ENCODE data around the gene LRSAM1. TPM values are rescaled to one million over a fixed set of nuclear protein-coding genes. Genes with fewer than 3 reads are reported as not detected.
"Not testable (repeated sequence)": the region's sequence is repeated elsewhere in the genome, so short reads cannot be mapped to it uniquely, and the experiment has no call there.

Gene LRSAM1
- total and polyA plus RNA-seq, 4 donors: 6.6 to 9.7 (median 7.1) TPM

- TF ChIP-seq MAX (IDR thresholded peaks at IDR 0.05) (no peak), GABPA (IDR thresholded peaks at IDR 0.05 in 1 of 2, conservative IDR thresholded peaks at IDR 0.05 in 1 of 2) (no peak)
These were observed 7.6 kb downstream of the LRSAM1 start (continued) for GRCh38 chr9:127458921-127459320.

GRCh38 chr9:127463382-127463781 is 12.1 kb downstream of the LRSAM1 start:
- no peak for DNase-seq (ENCODE audit: low spot score)
- 96% methylated on average over 3 of the region's 3 CpGs for WGBS
- H3K4me3 ChIP-seq (ENCODE audit: low read depth in 1 of 3, low read length in 3 of 3): no peak overlapping the region
- H3K9me3 ChIP-seq (ENCODE audit: control insufficient read depth in 4 of 4, low read length in 3 of 4): no peaks in the 10 kb centered on the region
- TF ChIP-seq NR2F2 (IDR thresholded peaks at IDR 0.05) (no peak), GABPA (IDR thresholded peaks at IDR 0.05 in 1 of 2, conservative IDR thresholded peaks at IDR 0.05 in 1 of 2) (no peak), FOXA2 (IDR thresholded peaks at IDR 0.05) (no peak), TAF1 (conservative IDR thresholded peaks at IDR 0.05) (no peak), RXRA (IDR thresholded peaks at IDR 0.05) (no peak), HNF4G (IDR thresholded peaks at IDR 0.05) (no peak)
- no peaks in the 10 kb centered on the region for H3K4me1 ChIP-seq (ENCODE audit: control insufficient read depth in 4 of 4, insufficient read depth in 4 of 4, low read length in 3 of 4)
- peaks cover 16 to 61% (median 30%) of the 10 kb centered on the region in 4 donors for H3K36me3 ChIP-seq (ENCODE audit: control insufficient read depth in 4 of 4, insufficient read depth in 3 of 4, low read depth in 1 of 4, low read length in 3 of 4)
- no peaks in the 10 kb centered on the region for H3K27me3 ChIP-seq (ENCODE audit: control insufficient read depth in 4 of 4, insufficient read depth in 4 of 4, low read length in 3 of 4)
- H3K27ac ChIP-seq (ENCODE audit: low read depth in 1 of 2, low read length in 2 of 2): no peak overlapping the region
- H3K9ac ChIP-seq (ENCODE audit: low read depth in 1 of 2, low read length in 2 of 2): no peak overlapping the region

DNA sequence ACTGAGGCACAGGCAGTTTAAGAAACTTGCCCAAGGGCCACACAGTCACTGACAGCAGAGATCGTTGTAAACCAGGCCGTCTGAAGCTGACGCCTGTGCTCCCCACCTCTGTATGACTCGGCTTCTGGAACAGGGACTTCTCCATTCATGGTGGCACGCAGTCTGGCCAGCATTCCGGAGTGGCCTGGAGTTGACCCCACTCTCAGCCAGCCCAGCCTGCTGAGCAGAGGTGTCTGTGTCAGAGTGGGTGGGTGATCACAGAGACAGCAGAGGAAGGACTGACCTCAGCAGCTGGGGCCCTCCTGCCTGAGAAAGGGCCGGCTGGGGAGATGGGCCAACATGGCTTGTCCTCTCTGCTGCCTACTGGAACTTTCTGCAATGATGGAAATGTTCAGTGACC is 12.6 kb downstream of the LRSAM1 start:
- H3K27me3 ChIP-seq (ENCODE audit: control insufficient read depth in 4 of 4, insufficient read depth in 4 of 4, low read length in 3 of 4): no peaks in the 10 kb centered on the region
- no peak for DNase-seq (ENCODE audit: low spot score)
- no peak overlapping the region for H3K9ac ChIP-seq (ENCODE audit: low read depth in 1 of 2, low read length in 2 of 2)

GRCh38 chr9:127466407-127466917 is 15.2 kb downstream of the LRSAM1 start:
- DNase-seq (ENCODE audit: low spot score); H3K27me3 ChIP-seq (ENCODE audit: control insufficient read depth in 4 of 4, insufficient read depth in 4 of 4, low read length in 3 of 4); H3K4me3 ChIP-seq (ENCODE audit: low read depth in 1 of 3, low read length in 3 of 3); H3K27ac ChIP-seq (ENCODE audit: low read depth in 1 of 2, low read length in 2 of 2); H3K4me1 ChIP-seq (ENCODE audit: control insufficient read depth in 4 of 4, insufficient read depth in 4 of 4, low read length in 3 of 4); H3K9me3 ChIP-seq (ENCODE audit: control insufficient read depth in 4 of 4, low read length in 3 of 4); H3K9ac ChIP-seq (ENCODE audit: low read depth in 1 of 2, low read length in 2 of 2): not testable (repeated sequence)
- WGBS: 95% methylated on average over 5 of the region's 5 CpGs
- peaks cover 7 to 54% (median 24%) of the 10 kb centered on the region in 4 donors for H3K36me3 ChIP-seq (ENCODE audit: control insufficient read depth in 4 of 4, insufficient read depth in 3 of 4, low read depth in 1 of 4, low read length in 3 of 4)

More for the DNA sequence above, 12.6 kb downstream of the LRSAM1 start:
- whole genome bisulfite sequencing: 92% methylated on average over 7 of the region's 7 CpGs
- Histone ChIP-seq H3K27ac (ENCODE audit: low read depth in 1 of 2, low read length in 2 of 2) (no peak overlapping the region), H3K36me3 (ENCODE audit: control insufficient read depth in 4 of 4, insufficient read depth in 3 of 4, low read depth in 1 of 4, low read length in 3 of 4) (peaks cover 16 to 62% (median 30%) of the 10 kb centered on the region in 4 donors), H3K4me3 (ENCODE audit: low read depth in 1 of 3, low read length in 3 of 3) (no peak overlapping the region), H3K4me1 (ENCODE audit: control insufficient read depth in 4 of 4, insufficient read depth in 4 of 4, low read length in 3 of 4) (no peaks in the 10 kb centered on the region), H3K9me3 (ENCODE audit: control insufficient read depth in 4 of 4, low read length in 3 of 4) (no peaks in the 10 kb centered on the region)
- TF ChIP-seq GABPA (IDR thresholded peaks at IDR 0.05 in 1 of 2, conservative IDR thresholded peaks at IDR 0.05 in 1 of 2): no peak
- TF ChIP-seq JUND (IDR thresholded peaks at IDR 0.05): no peak

DNA sequence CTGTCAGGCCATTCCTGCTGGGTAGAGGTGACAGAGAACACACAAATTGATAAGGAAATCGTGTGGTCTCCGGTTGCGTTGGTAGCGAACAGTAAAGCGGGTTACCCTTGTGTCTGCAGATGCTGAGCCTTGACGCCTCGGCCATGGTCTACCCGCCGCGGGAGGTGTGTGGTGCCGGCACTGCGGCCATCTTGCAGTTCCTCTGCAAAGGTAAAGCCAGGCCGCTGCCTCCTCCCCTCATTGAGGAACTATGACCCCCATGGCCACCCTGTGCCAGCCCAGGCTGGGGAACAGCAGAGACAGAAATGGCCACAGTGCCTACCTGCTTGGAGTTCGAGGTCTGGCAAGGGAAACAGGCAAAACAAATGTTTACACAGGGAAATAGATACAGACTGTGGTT is 16.3 kb downstream of the LRSAM1 start:
- H3K36me3 ChIP-seq (ENCODE audit: control insufficient read depth in 4 of 4, insufficient read depth in 3 of 4, low read depth in 1 of 4, low read length in 3 of 4): peaks cover 3 to 44% (median 16%) of the 10 kb centered on the region in 4 donors
- H3K4me3 ChIP-seq (ENCODE audit: low read depth in 1 of 3, low read length in 3 of 3): no peak overlapping the region
- 92% methylated on average over 14 of the region's 14 CpGs for WGBS
- DNase-seq (ENCODE audit: low spot score): no peak
- no peak overlapping the region for H3K9ac ChIP-seq (ENCODE audit: low read depth in 1 of 2, low read length in 2 of 2)
- H3K4me1 ChIP-seq (ENCODE audit: control insufficient read depth in 4 of 4, insufficient read depth in 4 of 4, low read length in 3 of 4): no peaks in the 10 kb centered on the region
- H3K9me3 ChIP-seq (ENCODE audit: control insufficient read depth in 4 of 4, low read length in 3 of 4): no peaks in the 10 kb centered on the region
- TF ChIP-seq HNF4G (IDR thresholded peaks at IDR 0.05) (no peak), JUND (IDR thresholded peaks at IDR 0.05) (no peak), RXRA (IDR thresholded peaks at IDR 0.05) (no peak)
- TF ChIP-seq, protein P1, sequence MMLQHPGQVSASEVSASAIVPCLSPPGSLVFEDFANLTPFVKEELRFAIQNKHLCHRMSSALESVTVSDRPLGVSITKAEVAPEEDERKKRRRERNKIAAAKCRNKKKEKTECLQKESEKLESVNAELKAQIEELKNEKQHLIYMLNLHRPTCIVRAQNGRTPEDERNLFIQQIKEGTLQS (IDR thresholded peaks at IDR 0.05): no peak
- H3K27me3 ChIP-seq (ENCODE audit: control insufficient read depth in 4 of 4, insufficient read depth in 4 of 4, low read length in 3 of 4): no peaks in the 10 kb centered on the region
- H3K27ac ChIP-seq (ENCODE audit: low read depth in 1 of 2, low read length in 2 of 2): no peak overlapping the region

All from liver (tissue), 9 donors.